SJSA1 (cell line): ENCODE measurements around the gene DDX10. TPM values are rescaled to one million over a fixed set of nuclear protein-coding genes. Genes with fewer than 3 reads are reported as not detected.

Experiments
- DNase-seq, 2 experiments: peaks; one replicate each; pipeline ENCODE4 v3.0.0-alpha.2; 2015 to 2020; ENCODE audit warnings: low spot score in 2 of 2, low read depth in 1 of 2
- H3K27ac ChIP-seq: fragments of 250-450 bp; sonication (Bioruptor Pico); 2 replicates; pipeline ENCODE4 v1.5.1; 2020; ENCODE audit warnings: mild to moderate bottlenecking, moderate library complexity
- H3K27me3 ChIP-seq: fragments of 250-450 bp; sonication (Bioruptor Pico); replicated peaks from 2 replicates; pipeline ENCODE4 v1.5.1; 2020; ENCODE audit warnings: mild to moderate bottlenecking, moderate library complexity
- H3K36me3 ChIP-seq: fragments of 250-450 bp; sonication (Bioruptor Pico); 2 replicates; pipeline ENCODE4 v1.5.1; 2020; ENCODE audit warnings: mild to moderate bottlenecking
- H3K4me1 ChIP-seq: fragments of 250-450 bp; sonication (Bioruptor Pico); replicated peaks from 2 replicates; pipeline ENCODE4 v1.6.1; 2021; ENCODE audit warnings: mild to moderate bottlenecking
- H3K4me3 ChIP-seq: fragments of 250-450 bp; sonication (Bioruptor Pico); 2 replicates; pipeline ENCODE4 v1.5.1; 2020; ENCODE audit warnings: mild to moderate bottlenecking
- H3K9me3 ChIP-seq: fragments of 250-450 bp; sonication (Bioruptor Pico); replicated peaks from 2 replicates; pipeline ENCODE4 v1.5.1; 2020; ENCODE audit warnings: mild to moderate bottlenecking
- total RNA-seq: library from RNA; depleted of rRNA; stranded (reverse); fragments of >200 nt; shearing (Covaris generic); gene quantifications from 2 replicates; pipeline ENCODE4 v1.2.3, GENCODE V29; 2014

The DDX10 gene
- total RNA-seq, 1 experiment from 2014 or later: 21.9 TPM

DNA sequence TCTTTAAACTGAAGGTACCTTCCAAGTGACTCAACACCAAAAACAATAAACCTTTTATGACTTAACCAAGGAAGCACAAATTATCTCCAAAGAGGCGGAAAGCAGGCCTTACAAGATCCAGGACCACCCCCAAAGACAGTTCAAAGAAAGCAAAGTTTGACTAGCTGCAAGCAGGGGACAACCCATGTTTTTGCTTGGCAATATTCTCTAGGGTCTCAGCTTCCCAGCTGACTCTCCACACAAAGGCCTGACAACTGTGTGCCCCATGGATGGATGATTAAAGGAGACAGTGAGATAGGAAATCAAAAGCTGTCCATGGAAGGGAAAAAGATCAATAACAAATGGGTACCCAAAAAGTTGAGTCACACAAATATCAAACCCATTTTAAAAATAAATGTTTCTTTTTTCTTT is 232.2 kb downstream of the DDX10 start:
- H3K9me3 ChIP-seq: no peaks in the 10 kb centered on the region
- peaks cover 35% of the 10 kb centered on the region for H3K4me1 ChIP-seq
- no peaks in the 10 kb centered on the region for H3K36me3 ChIP-seq
- peak; percentile 55 to 74 for DNase-seq
- no peak overlapping the region for H3K4me3 ChIP-seq
- H3K27ac ChIP-seq: peak overlapping the region; percentile 96
- no peaks in the 10 kb centered on the region for H3K27me3 ChIP-seq

DNA sequence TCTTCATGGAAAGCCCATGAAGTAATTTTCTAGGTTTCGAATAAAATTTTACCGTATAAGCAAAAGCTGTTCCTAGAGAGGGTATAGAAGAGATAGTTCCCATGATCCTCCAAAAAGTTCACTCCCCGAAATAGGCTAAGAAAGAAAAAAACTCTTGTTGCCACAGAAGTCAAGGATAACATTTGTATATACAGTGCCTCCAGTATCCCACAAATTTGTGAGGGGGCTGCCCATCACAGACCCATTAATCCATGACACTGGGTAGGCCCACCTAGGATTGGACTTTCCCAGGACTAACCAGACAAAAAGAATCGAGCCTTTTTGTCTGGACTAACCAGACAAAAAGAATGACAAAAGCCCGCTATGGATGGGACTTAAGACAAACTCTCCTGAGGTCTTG is 233.0 kb downstream of the DDX10 start:
- H3K4me1 ChIP-seq: peaks cover 35% of the 10 kb centered on the region
- H3K9me3 ChIP-seq: no peaks in the 10 kb centered on the region
- peak overlapping the region; percentile 96 for H3K27ac ChIP-seq
- no peaks in the 10 kb centered on the region for H3K27me3 ChIP-seq
- H3K36me3 ChIP-seq: no peaks in the 10 kb centered on the region
- no peak overlapping the region for H3K4me3 ChIP-seq
- DNase-seq: no peak

DNA sequence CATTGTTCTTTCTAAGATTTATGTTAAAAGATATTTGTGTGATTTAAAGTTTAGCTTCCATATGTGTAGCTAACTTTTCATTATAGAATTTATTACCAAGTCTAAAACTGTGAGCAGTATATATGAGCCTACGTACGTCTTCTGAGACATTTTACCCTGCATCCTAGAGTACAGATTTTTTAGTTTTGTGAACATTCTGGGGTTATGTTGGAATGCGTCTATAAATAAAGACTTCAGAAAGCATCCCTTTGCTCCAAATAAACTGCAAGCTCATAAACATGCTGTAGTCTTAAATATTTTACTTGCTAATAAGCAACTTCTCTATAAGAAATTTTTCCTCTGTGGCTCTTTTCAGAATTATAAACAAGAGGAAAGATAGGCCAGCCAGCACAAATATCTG is 236.5 kb downstream of the DDX10 start:
- no peak overlapping the region for H3K4me3 ChIP-seq
- H3K27me3 ChIP-seq: no peaks in the 10 kb centered on the region
- no peaks in the 10 kb centered on the region for H3K9me3 ChIP-seq
- no peak for DNase-seq
- 0 out of 2 replicates have a peak overlapping the region, but pooled peaks have one; percentile 10 for H3K27ac ChIP-seq
- H3K36me3 ChIP-seq: no peaks in the 10 kb centered on the region
- peaks cover 33% of the 10 kb centered on the region for H3K4me1 ChIP-seq

DNA sequence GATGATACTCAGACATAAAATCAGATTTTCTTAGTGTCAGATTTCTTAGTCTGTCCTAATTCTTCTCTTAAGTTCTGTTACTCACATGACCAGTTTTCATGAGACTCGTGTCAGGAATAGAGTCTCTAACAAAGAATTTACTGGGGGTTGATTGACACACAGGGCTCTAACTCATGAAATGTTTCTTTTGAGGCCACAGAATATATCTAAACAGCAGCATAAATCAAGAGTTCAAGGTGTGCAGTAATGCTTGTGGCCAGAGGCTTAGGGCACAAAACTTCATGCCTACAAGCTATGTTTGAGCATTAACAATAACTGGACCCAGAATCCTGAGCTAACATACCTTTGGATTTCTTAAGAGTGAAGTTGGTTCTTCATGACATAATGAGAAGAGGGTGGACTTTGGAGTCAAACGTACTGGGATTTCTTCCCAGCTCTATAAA is 237.2 kb downstream of the DDX10 start:
- Histone ChIP-seq H3K4me3 (no peak overlapping the region), H3K4me1 (peaks cover 35% of the 10 kb centered on the region), H3K36me3 (no peaks in the 10 kb centered on the region), H3K27me3 (no peaks in the 10 kb centered on the region), H3K27ac (0 out of 2 replicates have a peak overlapping the region, but pooled peaks have one; percentile 10), H3K9me3 (no peaks in the 10 kb centered on the region)
- no peak for DNase-seq

DNA sequence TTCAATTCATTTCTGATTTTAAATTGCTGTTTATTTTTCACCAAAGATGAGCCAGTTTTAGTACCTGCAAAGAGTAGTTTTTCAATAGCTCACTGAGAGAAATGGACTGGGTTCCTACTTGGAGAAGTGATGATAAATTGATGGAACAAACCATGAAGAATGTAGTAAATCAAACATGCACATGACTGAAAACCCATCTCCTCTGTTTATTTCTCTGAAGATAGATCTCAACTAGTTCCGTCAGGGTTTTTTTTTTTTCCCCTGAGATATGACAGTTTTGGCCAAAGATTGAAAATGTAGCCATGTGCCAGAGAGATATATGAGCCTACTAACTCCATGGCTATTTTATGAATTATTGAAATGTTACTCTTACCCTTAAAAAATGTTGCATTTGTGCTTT is 239.6 kb downstream of the DDX10 start:
- Histone ChIP-seq H3K9me3 (no peaks in the 10 kb centered on the region), H3K4me1 (peaks cover 31% of the 10 kb centered on the region), H3K27ac (no peak overlapping the region), H3K4me3 (no peak overlapping the region), H3K27me3 (no peaks in the 10 kb centered on the region), H3K36me3 (no peaks in the 10 kb centered on the region)
- DNase-seq: no peak

DNA sequence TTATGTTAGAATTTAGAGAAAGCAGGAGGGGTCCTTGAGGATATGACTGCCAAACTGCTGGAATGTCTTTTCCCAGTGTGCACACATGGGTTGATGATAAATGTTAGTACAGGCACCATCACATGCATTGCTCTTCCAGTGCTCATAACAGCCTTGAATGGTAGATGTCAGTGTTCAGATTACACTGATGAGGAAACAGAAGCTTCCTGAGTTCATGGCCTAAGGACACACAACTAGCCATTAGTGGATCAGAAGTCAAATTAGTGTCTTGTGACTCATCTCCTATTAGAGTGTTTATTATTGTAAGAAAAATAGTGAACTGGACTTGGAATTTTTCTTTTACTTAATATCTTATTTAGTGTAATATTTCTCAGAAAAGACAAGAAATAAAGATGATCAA is 241.5 kb downstream of the DDX10 start:
- peak overlapping the region; percentile 44 for H3K27ac ChIP-seq
- DNase-seq: no peak
- peaks cover 26% of the 10 kb centered on the region for H3K4me1 ChIP-seq

DNA sequence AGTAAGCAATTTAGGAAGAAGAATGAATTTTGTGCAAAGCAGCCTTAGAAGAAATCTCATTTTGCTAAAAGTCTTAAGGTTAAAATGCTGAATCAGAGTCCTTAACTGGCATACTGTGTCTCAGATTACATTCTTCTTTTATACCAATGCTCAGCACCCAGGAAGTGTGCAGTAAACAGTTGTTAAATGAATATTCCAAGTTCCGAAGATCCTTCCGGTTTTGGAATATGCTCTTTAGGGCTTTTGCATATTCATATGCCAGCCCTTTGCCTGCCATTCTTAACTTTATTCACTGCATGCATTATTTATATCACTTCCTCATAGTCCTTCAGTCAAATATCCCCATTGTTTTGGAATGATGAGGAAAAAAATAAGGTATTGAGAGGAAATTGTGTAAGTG is 242.0 kb downstream of the DDX10 start:
- H3K27ac ChIP-seq: peak overlapping the region; percentile 44

More for the DNA sequence above, 241.5 kb downstream of the DDX10 start:
- Histone ChIP-seq H3K9me3 (no peaks in the 10 kb centered on the region), H3K36me3 (no peaks in the 10 kb centered on the region), H3K27me3 (no peaks in the 10 kb centered on the region), H3K4me3 (no peak overlapping the region)

DNA sequence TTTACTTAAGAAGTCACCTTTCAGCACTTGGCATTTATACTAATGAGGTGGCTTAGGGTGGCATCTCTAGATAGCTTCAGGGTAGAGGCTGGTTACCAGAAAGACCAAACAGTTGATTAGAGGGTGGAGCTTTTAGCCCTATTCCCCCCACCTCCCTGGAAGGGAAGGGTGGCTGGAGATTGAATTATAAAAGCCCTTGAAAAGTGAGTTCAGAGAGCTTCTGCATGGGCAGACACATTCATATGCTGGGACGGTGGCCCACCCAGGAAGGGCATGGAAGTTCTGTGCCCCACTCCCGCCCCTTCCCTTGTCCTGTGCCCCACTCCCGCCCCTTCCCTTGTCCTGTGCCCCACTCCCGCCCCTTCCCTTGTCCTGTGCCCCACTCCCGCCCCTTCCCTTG is 244.2 kb downstream of the DDX10 start:
- H3K4me3 ChIP-seq: no peak overlapping the region
- H3K27ac ChIP-seq: no peak overlapping the region
- H3K36me3 ChIP-seq: no peaks in the 10 kb centered on the region
- H3K9me3 ChIP-seq: no peaks in the 10 kb centered on the region
- no peaks in the 10 kb centered on the region for H3K27me3 ChIP-seq
- no peak for DNase-seq
- H3K4me1 ChIP-seq: peaks cover 39% of the 10 kb centered on the region

More for the DNA sequence above, 242.0 kb downstream of the DDX10 start:
- H3K4me1 ChIP-seq: peaks cover 24% of the 10 kb centered on the region
- no peaks in the 10 kb centered on the region for H3K27me3 ChIP-seq
- no peak for DNase-seq
- H3K4me3 ChIP-seq: no peak overlapping the region
- H3K9me3 ChIP-seq: no peaks in the 10 kb centered on the region
- H3K36me3 ChIP-seq: no peaks in the 10 kb centered on the region

DNA sequence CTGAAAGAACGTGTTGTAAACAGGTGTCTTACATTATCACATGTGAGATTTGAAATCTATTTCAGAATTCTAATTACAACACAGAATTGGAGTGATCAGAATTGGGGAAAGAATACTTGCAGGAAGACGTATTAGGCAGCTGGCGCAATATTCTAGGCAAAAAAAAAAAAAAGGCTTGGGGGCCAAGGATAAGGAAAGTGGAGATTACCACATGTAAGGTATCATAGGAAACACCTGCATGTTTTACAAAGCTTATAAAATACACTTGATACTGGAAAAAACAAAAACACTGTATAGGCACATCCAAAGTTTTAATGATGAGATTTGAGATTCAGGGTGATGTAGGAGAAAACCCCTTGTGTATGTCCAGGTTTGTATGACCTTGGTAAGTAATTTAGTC is 245.1 kb downstream of the DDX10 start:
- no peak overlapping the region for H3K27ac ChIP-seq
- DNase-seq: no peak
- peaks cover 46% of the 10 kb centered on the region for H3K4me1 ChIP-seq
- H3K4me3 ChIP-seq: no peak overlapping the region
- no peaks in the 10 kb centered on the region for H3K27me3 ChIP-seq
- H3K36me3 ChIP-seq: no peaks in the 10 kb centered on the region
- no peaks in the 10 kb centered on the region for H3K9me3 ChIP-seq

DNA sequence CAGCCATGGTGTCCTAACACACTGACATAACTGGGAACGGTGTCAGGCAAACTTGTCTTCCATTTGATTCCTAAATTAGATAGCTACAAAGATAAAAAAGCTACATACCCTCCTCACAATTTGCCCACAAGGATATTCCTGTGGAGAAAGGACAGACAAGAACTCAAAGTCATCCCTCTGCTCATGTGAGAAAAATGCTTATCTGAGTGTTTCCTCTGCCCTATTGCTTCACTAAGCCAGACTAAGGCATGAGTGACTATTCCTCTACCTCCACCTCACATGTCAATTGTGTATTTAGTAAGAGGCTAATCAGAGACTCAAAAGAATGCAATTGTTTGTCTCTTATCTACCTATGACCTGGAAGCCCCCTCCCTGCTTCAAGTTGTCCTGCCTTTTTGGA is 247.7 kb downstream of the DDX10 start:
- H3K4me3 ChIP-seq: no peak overlapping the region
- no peaks in the 10 kb centered on the region for H3K27me3 ChIP-seq
- H3K4me1 ChIP-seq: peaks cover 46% of the 10 kb centered on the region
- no peak for DNase-seq
- H3K36me3 ChIP-seq: no peaks in the 10 kb centered on the region
- no peak overlapping the region for H3K27ac ChIP-seq
- no peaks in the 10 kb centered on the region for H3K9me3 ChIP-seq

DNA sequence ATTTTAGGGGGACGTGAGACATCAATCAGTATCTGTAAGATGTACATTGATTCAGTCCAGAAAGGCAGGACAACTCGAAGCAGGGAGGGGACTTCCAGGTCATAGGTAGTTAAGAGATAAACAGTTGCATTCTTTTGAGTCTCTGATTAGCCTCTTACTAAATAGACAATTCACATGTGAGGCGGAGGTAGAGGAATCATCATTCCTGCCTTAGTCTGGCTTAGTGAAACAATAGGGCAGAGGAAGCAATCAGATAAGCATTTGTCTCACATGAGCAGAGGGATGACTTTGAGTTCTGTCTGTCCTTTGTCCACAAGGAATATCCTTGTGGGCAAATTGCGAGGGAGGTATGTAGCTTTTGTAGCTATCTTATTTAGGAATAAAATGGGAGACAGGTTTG is 248.3 kb downstream of the DDX10 start:
- Histone ChIP-seq H3K4me3 (no peak overlapping the region), H3K9me3 (no peaks in the 10 kb centered on the region), H3K27me3 (no peaks in the 10 kb centered on the region), H3K36me3 (no peaks in the 10 kb centered on the region), H3K4me1 (peaks cover 45% of the 10 kb centered on the region), H3K27ac (no peak overlapping the region)
- DNase-seq: no peak

DNA sequence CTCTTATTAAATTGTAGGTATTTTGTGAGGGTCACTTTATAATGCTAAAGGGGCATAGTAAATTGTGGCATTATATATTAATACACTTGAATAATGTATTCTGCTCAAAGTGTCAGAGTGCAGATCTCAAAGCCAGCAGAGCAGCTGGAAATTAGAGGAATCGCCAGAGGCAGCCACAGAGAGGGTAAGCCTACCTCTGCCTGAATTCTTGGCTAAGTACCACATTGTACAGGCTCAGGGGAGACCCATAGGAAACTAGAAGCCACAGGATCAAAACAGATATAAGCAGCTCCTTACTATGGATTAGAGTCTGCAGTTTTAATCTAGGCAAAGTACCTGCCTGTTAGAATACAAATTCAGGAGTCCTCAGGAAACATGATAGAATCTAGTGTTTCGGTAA is 249.3 kb downstream of the DDX10 start:
- H3K36me3 ChIP-seq: no peaks in the 10 kb centered on the region
- no peaks in the 10 kb centered on the region for H3K9me3 ChIP-seq
- H3K4me3 ChIP-seq: no peak overlapping the region
- H3K27me3 ChIP-seq: no peaks in the 10 kb centered on the region
- H3K27ac ChIP-seq: no peak overlapping the region
- peaks cover 45% of the 10 kb centered on the region for H3K4me1 ChIP-seq
- DNase-seq: no peak

DNA sequence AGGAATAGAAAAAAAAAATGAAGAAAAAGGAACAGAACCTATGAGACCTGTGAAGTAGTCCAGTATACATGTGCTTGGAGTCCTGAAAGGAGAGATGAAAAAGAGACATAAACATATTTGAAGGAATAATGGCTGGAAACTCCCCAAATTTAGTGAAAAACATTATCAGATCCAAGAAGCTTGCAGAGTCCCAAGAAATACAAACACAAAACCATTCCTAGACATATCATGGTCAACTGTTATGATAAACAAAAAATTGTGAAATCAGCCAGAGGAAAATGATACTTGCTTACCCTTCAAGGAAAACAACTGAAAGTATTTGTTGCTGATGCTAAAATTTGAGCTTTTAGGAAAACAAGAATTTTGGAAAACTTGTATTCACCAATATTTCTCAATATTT is 250.1 kb downstream of the DDX10 start:
- no peaks in the 10 kb centered on the region for H3K36me3 ChIP-seq
- no peak for DNase-seq
- H3K9me3 ChIP-seq: no peaks in the 10 kb centered on the region
- H3K4me3 ChIP-seq: no peak overlapping the region
- no peak overlapping the region for H3K27ac ChIP-seq
- peaks cover 45% of the 10 kb centered on the region for H3K4me1 ChIP-seq
- H3K27me3 ChIP-seq: no peaks in the 10 kb centered on the region

DNA sequence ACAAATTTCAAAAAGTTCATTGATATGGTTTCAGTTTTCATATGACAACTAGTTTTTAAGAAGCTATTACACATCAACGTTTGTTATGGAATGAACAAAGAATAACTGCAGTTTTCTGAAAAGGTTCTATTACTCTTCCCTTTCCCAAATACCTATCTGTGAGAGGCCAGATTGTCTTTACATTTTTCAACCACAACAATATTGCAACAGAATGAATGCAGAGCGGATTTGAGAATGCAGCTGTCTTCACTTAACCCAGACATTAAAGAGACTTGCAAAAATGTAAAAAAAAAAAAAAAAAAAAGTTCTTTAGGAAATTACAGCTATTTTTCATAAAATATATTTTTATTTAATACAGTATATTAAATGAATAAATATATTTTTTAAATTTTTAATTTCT is 250.8 kb downstream of the DDX10 start:
- Histone ChIP-seq H3K4me1 (peaks cover 45% of the 10 kb centered on the region), H3K9me3 (no peaks in the 10 kb centered on the region), H3K27me3 (no peaks in the 10 kb centered on the region), H3K27ac (peak overlapping the region; percentile 77), H3K36me3 (no peaks in the 10 kb centered on the region), H3K4me3 (no peak overlapping the region)
- no peak for DNase-seq

DNA sequence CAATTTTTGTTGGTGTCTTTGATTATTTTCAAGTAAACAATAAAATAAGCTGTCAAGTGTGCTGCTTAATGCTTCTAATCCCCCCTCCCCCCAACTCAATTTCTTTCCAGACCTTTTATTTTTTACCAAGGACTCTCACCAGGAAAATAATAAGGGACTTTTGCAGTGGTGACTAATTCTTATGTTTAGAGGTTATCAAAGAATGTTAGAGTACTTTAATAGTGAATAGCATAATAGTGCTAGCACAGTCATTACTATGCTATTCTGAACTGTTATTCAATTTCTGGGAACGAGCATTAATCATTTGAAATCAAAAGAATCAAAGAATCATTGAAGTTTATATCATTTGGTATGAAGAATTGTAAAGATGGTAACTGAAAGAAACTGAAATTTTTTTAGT is 251.4 kb downstream of the DDX10 start:
- no peaks in the 10 kb centered on the region for H3K27me3 ChIP-seq
- H3K9me3 ChIP-seq: no peaks in the 10 kb centered on the region
- DNase-seq: peak in 1 of 2 experiments; percentile 61
- H3K36me3 ChIP-seq: no peaks in the 10 kb centered on the region
- peak overlapping the region; percentile 77 for H3K27ac ChIP-seq
- H3K4me1 ChIP-seq: peaks cover 45% of the 10 kb centered on the region
- no peak overlapping the region for H3K4me3 ChIP-seq
